Astrocyte (in vitro differentiated cells and primary cell): Measurements from ENCODE around the gene A3GALT2. TPM values are rescaled to one million over a fixed set of nuclear protein-coding genes. Genes with fewer than 3 reads are reported as not detected.
A peak's percentile ranks its signal among the peaks of the same experiment; 100 is the strongest.

Source experiments
- DNase-seq: peaks from one replicate; pipeline ENCODE4 v3.0.0-alpha.2; 2010; ENCODE audit warnings: low read depth
- FAIRE-seq: peaks from 2 replicates; lab custom pipeline; 2011; peaks lifted over from hg19 to GRCh38; lab: Jason Lieb, UNC
- H2AFZ ChIP-seq: 2 replicates; pipeline ENCODE4 v1.6.0; 2012; ENCODE audit warnings: low read depth, low read length, inconsistent platforms
- H3K27ac ChIP-seq: 2 replicates; pipeline ENCODE4 v1.5.1; 2011; ENCODE audit warnings: low read depth, low read length, inconsistent platforms
- H3K27me3 ChIP-seq: 2 replicates; pipeline ENCODE4 v1.6.0; 2011; ENCODE audit warnings: low read length, inconsistent platforms; ENCODE audit not compliant: insufficient read depth
- H3K36me3 ChIP-seq: 2 replicates; pipeline ENCODE4 v1.5.1; 2011; ENCODE audit warnings: low read length, inconsistent platforms; ENCODE audit not compliant: insufficient read depth
- H3K4me1 ChIP-seq: 2 replicates; pipeline ENCODE4 v1.5.1; 2011; ENCODE audit warnings: low read length, inconsistent platforms; ENCODE audit not compliant: insufficient read depth
- H3K4me2 ChIP-seq: 2 replicates; pipeline ENCODE4 v1.6.0; 2012; ENCODE audit warnings: low read length, inconsistent platforms
- H3K4me3 ChIP-seq: 2 replicates; pipeline ENCODE4 v1.5.1; 2011; ENCODE audit warnings: low read depth, mild to moderate bottlenecking, low read length, inconsistent platforms; ENCODE audit not compliant: insufficient read depth
- H3K79me2 ChIP-seq: 2 replicates; pipeline ENCODE4 v1.6.0; 2012; ENCODE audit warnings: mild to moderate bottlenecking, low read length, inconsistent platforms; ENCODE audit not compliant: insufficient read depth
- H3K9ac ChIP-seq: 2 replicates; pipeline ENCODE4 v1.6.0; 2012; ENCODE audit warnings: mild to moderate bottlenecking, low read length, inconsistent platforms
- H3K9me3 ChIP-seq: 2 replicates; pipeline ENCODE4 v1.5.1; 2012; ENCODE audit warnings: low read depth, mild to moderate bottlenecking, low read length, inconsistent platforms; ENCODE audit not compliant: insufficient read depth
- H4K20me1 ChIP-seq: 2 replicates; pipeline ENCODE4 v1.6.0; 2012; ENCODE audit warnings: low read length, inconsistent platforms; ENCODE audit not compliant: insufficient read depth
- H3K27ac Mint-ChIP-seq: one replicate; pipeline ENCODE4 v1.8.0; 2021; ENCODE audit warnings: mild to moderate bottlenecking, mixed read lengths; ENCODE audit not compliant: unreplicated experiment
- H3K27me3 Mint-ChIP-seq: one replicate; pipeline ENCODE4 v1.8.0; 2021; ENCODE audit warnings: low read depth, mixed read lengths; ENCODE audit not compliant: unreplicated experiment
- H3K36me3 Mint-ChIP-seq: one replicate; pipeline ENCODE4 v1.8.0; 2021; ENCODE audit warnings: low read depth, mixed read lengths; ENCODE audit not compliant: unreplicated experiment
- H3K4me1 Mint-ChIP-seq: one replicate; pipeline ENCODE4 v1.8.0; 2021; ENCODE audit warnings: low read depth, mixed read lengths; ENCODE audit not compliant: unreplicated experiment
- H3K4me3 Mint-ChIP-seq: one replicate; pipeline ENCODE4 v1.8.0; 2021; ENCODE audit warnings: mild to moderate bottlenecking, moderate library complexity, mixed read lengths; ENCODE audit not compliant: unreplicated experiment
- H3K9me3 Mint-ChIP-seq: one replicate; pipeline ENCODE4 v1.8.0; 2021; ENCODE audit warnings: mild to moderate bottlenecking, mixed read lengths; ENCODE audit not compliant: unreplicated experiment
- EZH2 ChIP-seq: IDR thresholded peaks from 2 replicates; pipeline ENCODE4 v1.6.1; 2012; ENCODE audit warnings: mild to moderate bottlenecking, low read length, inconsistent platforms; ENCODE audit not compliant: insufficient read depth
- total RNA-seq: library from RNA; stranded (reverse); gene quantifications from 2 replicates; pipeline ENCODE4 v1.2.1, GENCODE V29; 2021
- TF ChIP-seq, protein P1 (sequence below): IDR thresholded peaks from 2 replicates; pipeline ENCODE4 v1.5.1; 2011; ENCODE audit warnings: low read depth, mild to moderate bottlenecking, inconsistent platforms, low read length, moderate library complexity; ENCODE audit not compliant: insufficient read depth

A3GALT2 gene
- total RNA-seq, 1 donor from 2014 or later: not detected

GRCh38 chr1:33319949-33320618 lies 814 bp downstream of the A3GALT2 start:
- peaks cover 43% of the 10 kb centered on the region for H4K20me1 ChIP-seq
- FAIRE-seq (no peak), DNase-seq (no peak)
- H3K4me1 Mint-ChIP-seq: peaks cover 21% of the 10 kb centered on the region
- H3K9me3 ChIP-seq: no peaks in the 10 kb centered on the region
- TF ChIP-seq, protein P1, sequence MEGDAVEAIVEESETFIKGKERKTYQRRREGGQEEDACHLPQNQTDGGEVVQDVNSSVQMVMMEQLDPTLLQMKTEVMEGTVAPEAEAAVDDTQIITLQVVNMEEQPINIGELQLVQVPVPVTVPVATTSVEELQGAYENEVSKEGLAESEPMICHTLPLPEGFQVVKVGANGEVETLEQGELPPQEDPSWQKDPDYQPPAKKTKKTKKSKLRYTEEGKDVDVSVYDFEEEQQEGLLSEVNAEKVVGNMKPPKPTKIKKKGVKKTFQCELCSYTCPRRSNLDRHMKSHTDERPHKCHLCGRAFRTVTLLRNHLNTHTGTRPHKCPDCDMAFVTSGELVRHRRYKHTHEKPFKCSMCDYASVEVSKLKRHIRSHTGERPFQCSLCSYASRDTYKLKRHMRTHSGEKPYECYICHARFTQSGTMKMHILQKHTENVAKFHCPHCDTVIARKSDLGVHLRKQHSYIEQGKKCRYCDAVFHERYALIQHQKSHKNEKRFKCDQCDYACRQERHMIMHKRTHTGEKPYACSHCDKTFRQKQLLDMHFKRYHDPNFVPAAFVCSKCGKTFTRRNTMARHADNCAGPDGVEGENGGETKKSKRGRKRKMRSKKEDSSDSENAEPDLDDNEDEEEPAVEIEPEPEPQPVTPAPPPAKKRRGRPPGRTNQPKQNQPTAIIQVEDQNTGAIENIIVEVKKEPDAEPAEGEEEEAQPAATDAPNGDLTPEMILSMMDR: no peak
- no peak for TF ChIP-seq EZH2
- peaks cover 4% of the 10 kb centered on the region for H3K79me2 ChIP-seq
- H3K27ac Mint-ChIP-seq: no peak overlapping the region
- no peak overlapping the region for H2AFZ ChIP-seq
- H3K27ac ChIP-seq: no peak overlapping the region
- H3K4me2 ChIP-seq: no peak overlapping the region
- H3K27me3 ChIP-seq: no peaks in the 10 kb centered on the region
- H3K4me1 ChIP-seq: no peaks in the 10 kb centered on the region
- H3K4me3 Mint-ChIP-seq: no peak overlapping the region
- no peaks in the 10 kb centered on the region for H3K9me3 Mint-ChIP-seq
- peaks cover 19% of the 10 kb centered on the region for H3K36me3 Mint-ChIP-seq
- H3K4me3 ChIP-seq: no peak overlapping the region
- peaks cover 5% of the 10 kb centered on the region for H3K27me3 Mint-ChIP-seq
- no peak overlapping the region for H3K9ac ChIP-seq
- H3K36me3 ChIP-seq: peaks cover 26% of the 10 kb centered on the region

- Histone ChIP-seq H3K79me2 (no peaks in the 10 kb centered on the region), H4K20me1 (peaks cover 36% of the 10 kb centered on the region), H2AFZ (no peak overlapping the region), H3K27ac (no peak overlapping the region), H3K9me3 (no peaks in the 10 kb centered on the region), H3K4me1 (no peaks in the 10 kb centered on the region), H3K27me3 (no peaks in the 10 kb centered on the region), H3K9ac (no peak overlapping the region), H3K4me2 (no peak overlapping the region), H3K36me3 (peaks cover 18% of the 10 kb centered on the region), H3K4me3 (no peak overlapping the region)
- no peaks in the 10 kb centered on the region for H3K9me3 Mint-ChIP-seq
- H3K27ac Mint-ChIP-seq: peak overlapping the region; percentile 60
- DNase-seq: no peak
- FAIRE-seq: no peak
- TF ChIP-seq, protein P1: no peak
- TF ChIP-seq EZH2: no peak
- peaks cover 7% of the 10 kb centered on the region for H3K27me3 Mint-ChIP-seq
- peaks cover 20% of the 10 kb centered on the region for H3K4me1 Mint-ChIP-seq
- H3K4me3 Mint-ChIP-seq: no peak overlapping the region
- peaks cover 15% of the 10 kb centered on the region for H3K36me3 Mint-ChIP-seq
Observed at GRCh38 chr1:33319186-33319948, 1.5 kb downstream of the A3GALT2 start.

- Mint-ChIP-seq H3K4me3 (no peak overlapping the region), H3K27me3 (peaks cover 7% of the 10 kb centered on the region), H3K9me3 (no peaks in the 10 kb centered on the region), H3K27ac (no peak overlapping the region), H3K36me3 (peaks cover 10% of the 10 kb centered on the region), H3K4me1 (peaks cover 15% of the 10 kb centered on the region)
- peaks cover 22% of the 10 kb centered on the region for H4K20me1 ChIP-seq
- FAIRE-seq: no peak
- H3K4me2 ChIP-seq: no peak overlapping the region
- H3K36me3 ChIP-seq: peaks cover 8% of the 10 kb centered on the region
- no peaks in the 10 kb centered on the region for H3K4me1 ChIP-seq
- no peak overlapping the region for H3K27ac ChIP-seq
- TF ChIP-seq EZH2: no peak
- TF ChIP-seq, protein P1: no peak
- no peak overlapping the region for H3K9ac ChIP-seq
- H2AFZ ChIP-seq: no peak overlapping the region
- H3K79me2 ChIP-seq: no peaks in the 10 kb centered on the region
- no peak overlapping the region for H3K4me3 ChIP-seq
- DNase-seq: no peak
- H3K27me3 ChIP-seq: no peaks in the 10 kb centered on the region
- no peaks in the 10 kb centered on the region for H3K9me3 ChIP-seq
Observed at GRCh38 chr1:33317946-33318345, 3.0 kb downstream of the A3GALT2 start.
